ENCODE results near the gene PFDN4. TPM values are rescaled to one million over a fixed set of nuclear protein-coding genes. Genes with fewer than 3 reads are reported as not detected.
A peak's percentile ranks its signal among the peaks of the same experiment; 100 is the strongest.

PFDN4 gene
- polyA plus RNA-seq, 1 donor = 52.8 TPM

- no peak for DNase-seq
Observed at GRCh38 chr20:54200487-54201267, 7.2 kb upstream of the PFDN4 start.

- no peak for DNase-seq
Observed at GRCh38 chr20:54201268-54201846, 6.5 kb upstream of the PFDN4 start.

- DNase-seq = no peak
Observed at GRCh38 chr20:54203281-54203680, 4.6 kb upstream of the PFDN4 start.

- no peak for DNase-seq
Observed at GRCh38 chr20:54204063-54204462, 3.8 kb upstream of the PFDN4 start.

GRCh38 chr20:54204481-54204880, 3.4 kb upstream of the PFDN4 start:
- no peak for DNase-seq

GRCh38 chr20:54205450-54205849, 2.4 kb upstream of the PFDN4 start:
- no peak for DNase-seq

- DNase-seq = no peak
Observed at GRCh38 chr20:54207053-54207742, 689 bp upstream of the PFDN4 start.

GRCh38 chr20:54208548-54209176, 775 bp downstream of the PFDN4 start:
- DNase-seq = peak; percentile 47

- DNase-seq = no peak
Observed at GRCh38 chr20:54209216-54209813, 1.4 kb downstream of the PFDN4 start.

GRCh38 chr20:54212226-54212625, 4.3 kb downstream of the PFDN4 start:
- DNase-seq = no peak

GRCh38 chr20:54212871-54213270, 5.0 kb downstream of the PFDN4 start:
- DNase-seq = no peak

GRCh38 chr20:54214566-54214965, 6.7 kb downstream of the PFDN4 start:
- no peak for DNase-seq

- no peak for DNase-seq
Observed at GRCh38 chr20:54215157-54215789, 7.4 kb downstream of the PFDN4 start.

- DNase-seq = no peak
Observed at GRCh38 chr20:54217762-54218161, 9.9 kb downstream of the PFDN4 start.

GRCh38 chr20:54218470-54218869, 10.6 kb downstream of the PFDN4 start:
- no peak for DNase-seq

- no peak for DNase-seq
Observed at GRCh38 chr20:54219751-54220426, 12.0 kb downstream of the PFDN4 start.

- DNase-seq = no peak
Observed at GRCh38 chr20:54220722-54221121, 12.8 kb downstream of the PFDN4 start.

- DNase-seq = no peak
Observed at GRCh38 chr20:54221353-54221752, 13.5 kb downstream of the PFDN4 start.

GRCh38 chr20:54221996-54222890, 14.4 kb downstream of the PFDN4 start:
- DNase-seq = no peak

- DNase-seq = no peak
Observed at GRCh38 chr20:54223285-54223684, 15.4 kb downstream of the PFDN4 start.

- DNase-seq = no peak
Observed at GRCh38 chr20:54223751-54224150, 15.9 kb downstream of the PFDN4 start.
